Lower leg skin (tissue), 3 donors: ENCODE results near the gene CTBP1.

Source experiments
- CTCF ChIP-seq, 3 donors: fragments of 450-650 bp; IDR thresholded peaks; one replicate each; pipeline ENCODE4 v1.5.1; 2016; ENCODE audit warnings: antibody characterized with exemption in 3 of 3, mild to moderate bottlenecking in 3 of 3, moderate library complexity in 2 of 3
- POLR2A ChIP-seq, 2 donors: fragments of 450-650 bp; IDR thresholded peaks; one replicate each; pipeline ENCODE4 v1.6.1; 2016 to 2017; ENCODE audit warnings: antibody characterized with exemption in 2 of 2, mild to moderate bottlenecking in 1 of 2, moderate library complexity in 1 of 2

- TF ChIP-seq CTCF (IDR thresholded peaks at IDR 0.05) (no peak), POLR2A (IDR thresholded peaks at IDR 0.05) (no peak)
Observed at GRCh38 chr4:1285790-1286553, 37.0 kb upstream of the CTBP1 start.
